LNCaP clone FGC (cell line): ENCODE data around the gene HMG20A.

Experiments used
- DNase-seq: peaks from one replicate; pipeline ENCODE4 v3.0.0-alpha.2; 2011; ENCODE audit warnings: low read depth
- H3K4me3 ChIP-seq: 2 replicates; pipeline ENCODE4 v1.5.1; 2011; ENCODE audit warnings: mild to moderate bottlenecking, low read depth, low read length, control low read depth
- CTCF ChIP-seq: IDR thresholded peaks from 2 replicates; pipeline ENCODE4 v1.5.1; 2012; ENCODE audit warnings: mild to moderate bottlenecking; ENCODE audit not compliant: control insufficient read depth, insufficient read depth; ENCODE audit errors: extremely low read depth

The HMG20A gene

DNA sequence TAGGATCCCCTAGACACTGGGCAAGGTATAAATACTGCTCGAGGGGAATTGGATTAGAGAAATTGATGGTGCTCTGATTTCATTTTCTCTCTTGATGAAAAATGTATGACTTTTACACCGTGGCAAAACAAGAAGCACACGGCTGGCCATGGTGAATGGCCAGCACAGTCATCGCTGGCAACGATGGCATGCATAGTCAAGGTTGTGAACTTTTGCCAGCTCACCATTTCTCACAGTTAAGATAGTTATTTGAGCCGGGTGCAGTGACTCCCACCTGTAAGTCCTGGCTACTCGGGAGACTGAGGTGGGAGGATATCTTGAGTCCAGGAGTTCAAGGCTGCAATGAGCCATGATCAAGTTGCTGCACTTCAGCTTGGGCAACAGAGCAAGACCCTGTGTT lies 95.4 kb downstream of the HMG20A start:
- TF ChIP-seq CTCF = no peak
- no peak for DNase-seq
- no peak overlapping the region for H3K4me3 ChIP-seq

DNA sequence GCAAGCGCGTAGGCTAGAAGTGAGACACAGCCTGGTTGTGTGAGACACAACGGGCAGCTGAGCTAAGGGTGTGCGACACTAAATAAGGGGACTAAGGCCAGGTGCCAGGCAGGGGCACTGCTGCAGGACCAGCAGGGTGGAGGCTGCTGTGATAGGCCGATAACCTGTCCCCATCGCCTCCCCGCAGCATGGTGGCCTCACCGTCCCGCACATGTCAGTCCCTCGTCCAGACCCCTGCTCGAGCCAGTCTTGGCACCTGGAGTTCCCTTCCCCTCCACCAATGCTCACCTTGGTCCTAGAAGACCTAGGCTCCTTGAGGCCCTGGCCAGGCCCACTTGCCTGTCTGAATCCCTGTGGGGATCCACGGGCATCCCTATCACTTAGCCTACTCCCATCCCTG lies 96.1 kb downstream of the HMG20A start:
- no peak for DNase-seq
- TF ChIP-seq CTCF = no peak
- no peak overlapping the region for H3K4me3 ChIP-seq

DNA sequence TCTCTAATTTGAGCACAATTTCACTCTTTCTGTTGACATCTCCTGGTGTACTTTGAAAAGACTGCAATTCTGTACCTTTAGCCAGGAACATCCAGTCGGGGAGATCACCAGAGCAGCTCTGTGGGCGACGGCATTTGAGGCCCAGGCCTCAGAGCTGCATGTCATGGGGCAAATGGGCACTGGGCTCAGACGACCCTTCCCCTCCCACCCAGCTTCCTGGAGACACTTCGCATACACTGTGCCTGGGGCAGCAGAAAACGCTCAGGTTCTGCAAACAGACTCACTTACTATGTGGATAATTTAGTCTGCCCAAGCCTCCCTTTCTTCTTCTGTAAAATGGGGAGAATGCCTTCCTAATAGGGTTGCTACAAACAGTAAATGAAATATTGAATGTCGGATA lies 96.9 kb downstream of the HMG20A start:
- no peak for DNase-seq

GRCh38 chr15:77518458-77518857 lies 97.8 kb downstream of the HMG20A start:
- no peak for TF ChIP-seq CTCF
- H3K4me3 ChIP-seq = no peak overlapping the region
- no peak for DNase-seq

More for the DNA sequence above, 96.9 kb downstream of the HMG20A start:
- TF ChIP-seq CTCF = no peak
- H3K4me3 ChIP-seq = no peak overlapping the region

DNA sequence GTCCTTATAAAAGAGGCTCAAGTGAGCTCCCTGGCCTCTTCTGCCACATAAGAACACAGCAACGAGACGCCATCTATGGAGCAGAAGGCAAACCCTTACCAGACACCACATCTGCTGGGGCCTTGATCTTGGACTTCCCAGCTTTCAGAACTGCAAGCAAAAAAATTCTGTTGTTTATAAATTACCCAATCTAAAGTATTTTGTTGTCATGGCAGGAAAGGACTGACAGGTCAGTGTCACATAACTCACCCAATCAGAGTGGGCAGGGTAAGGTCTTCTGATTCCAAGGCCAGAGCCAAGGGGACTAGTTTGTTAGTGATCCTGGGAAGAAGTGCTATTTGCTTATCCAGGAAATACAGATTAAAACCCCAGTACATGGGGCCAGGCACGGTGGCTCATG lies 98.9 kb downstream of the HMG20A start:
- no peak for TF ChIP-seq CTCF
- no peak overlapping the region for H3K4me3 ChIP-seq
- DNase-seq = no peak

GRCh38 chr15:77521206-77521605 lies 100.5 kb downstream of the HMG20A start:
- no peak for TF ChIP-seq CTCF
- no peak overlapping the region for H3K4me3 ChIP-seq
- DNase-seq = no peak

GRCh38 chr15:77525400-77525811 lies 104.7 kb downstream of the HMG20A start:
- no peak for TF ChIP-seq CTCF
- DNase-seq = no peak
- H3K4me3 ChIP-seq = no peak overlapping the region
